Dendritic cell treated with granulocyte-macrophage colony-stimulating factor and Interleukin-4, amounts not matched to agents 40 ng/mL and 50 ng/mL, for 4 days (primary cell): Measurements from ENCODE around the gene DDX54.
"Not testable (repeated sequence)": the region's sequence is repeated elsewhere in the genome, so short reads cannot be mapped to it uniquely, and the experiment has no call there.

Experiments
- H3K27ac Mint-ChIP-seq: one replicate; pipeline ENCODE4 v1.8.0; 2022; ENCODE audit warnings: mild to moderate bottlenecking, mixed read lengths
- H3K27me3 Mint-ChIP-seq: one replicate; pipeline ENCODE4 v1.8.0; 2022; ENCODE audit warnings: mild to moderate bottlenecking, mixed read lengths
- H3K36me3 Mint-ChIP-seq: one replicate; pipeline ENCODE4 v1.8.0; 2022; ENCODE audit warnings: low read depth, mixed read lengths
- H3K4me1 Mint-ChIP-seq: one replicate; pipeline ENCODE4 v1.8.0; 2022; ENCODE audit warnings: low read depth, mixed read lengths
- H3K4me3 Mint-ChIP-seq: one replicate; pipeline ENCODE4 v1.8.0; 2022; ENCODE audit warnings: mild to moderate bottlenecking, moderate library complexity, mixed read lengths
- H3K9me3 Mint-ChIP-seq: one replicate; pipeline ENCODE4 v1.8.0; 2022; ENCODE audit warnings: mixed read lengths
- intact Hi-C: fragments of 100-400 bp; cut with micrococcal nuclease; formaldehyde crosslinking; loops from one replicate; pipeline ENCODE4 v1.15.0; 2022

The DDX54 gene

GRCh38 chr12:113133036-113133435 lies 52.2 kb downstream of the DDX54 start:
- intact Hi-C loops = no loop called here
- Mint-ChIP-seq H3K27me3 (peaks cover 30% of the 10 kb centered on the region), H3K4me1 (peaks cover 88% of the 10 kb centered on the region), H3K36me3 (peaks cover 24% of the 10 kb centered on the region), H3K9me3 (no peaks in the 10 kb centered on the region), H3K27ac (peak overlapping the region; percentile 9), H3K4me3 (no peak overlapping the region)

GRCh38 chr12:113131556-113131955 lies 53.7 kb downstream of the DDX54 start:
- Mint-ChIP-seq H3K9me3 (no peaks in the 10 kb centered on the region), H3K4me1 (peaks cover 77% of the 10 kb centered on the region), H3K36me3 (peaks cover 34% of the 10 kb centered on the region), H3K27ac (peak overlapping the region; percentile 47), H3K4me3 (no peak overlapping the region), H3K27me3 (peaks cover 37% of the 10 kb centered on the region)
- intact Hi-C loops = no loop called here

- intact Hi-C loops = no loop called here
Measured at GRCh38 chr12:113130457-113131135, 54.7 kb downstream of the DDX54 start.

GRCh38 chr12:113129664-113130456 lies 55.4 kb downstream of the DDX54 start:
- Mint-ChIP-seq H3K4me3 (no peak overlapping the region), H3K27ac (no peak overlapping the region), H3K27me3 (peaks cover 31% of the 10 kb centered on the region), H3K9me3 (no peaks in the 10 kb centered on the region), H3K4me1 (peaks cover 60% of the 10 kb centered on the region), H3K36me3 (peaks cover 39% of the 10 kb centered on the region)
- intact Hi-C loops = no loop called here

More at GRCh38 chr12:113130457-113131135, 54.7 kb downstream of the DDX54 start:
- Mint-ChIP-seq H3K4me1 (peaks cover 68% of the 10 kb centered on the region), H3K4me3 (no peak overlapping the region), H3K27me3 (peaks cover 37% of the 10 kb centered on the region), H3K9me3 (no peaks in the 10 kb centered on the region), H3K27ac (no peak overlapping the region), H3K36me3 (peaks cover 39% of the 10 kb centered on the region)

- intact Hi-C loops = no loop called here
- H3K4me3 Mint-ChIP-seq = no peak overlapping the region
- H3K27ac Mint-ChIP-seq = no peak overlapping the region
- no peaks in the 10 kb centered on the region for H3K9me3 Mint-ChIP-seq
- peaks cover 55% of the 10 kb centered on the region for H3K4me1 Mint-ChIP-seq
- peaks cover 29% of the 10 kb centered on the region for H3K27me3 Mint-ChIP-seq
- peaks cover 45% of the 10 kb centered on the region for H3K36me3 Mint-ChIP-seq
Measured at GRCh38 chr12:113128802-113129663, 56.2 kb downstream of the DDX54 start.

GRCh38 chr12:113127791-113128199 lies 57.5 kb downstream of the DDX54 start:
- Mint-ChIP-seq H3K4me3 (no peak overlapping the region), H3K27me3 (peaks cover 31% of the 10 kb centered on the region), H3K4me1 (peaks cover 43% of the 10 kb centered on the region), H3K9me3 (peaks cover 8% of the 10 kb centered on the region), H3K27ac (no peak overlapping the region), H3K36me3 (peaks cover 54% of the 10 kb centered on the region)
- intact Hi-C loops = no loop called here

- intact Hi-C loops = no loop called here
- Mint-ChIP-seq H3K27ac (no peak overlapping the region), H3K36me3 (peaks cover 41% of the 10 kb centered on the region), H3K27me3 (peaks cover 14% of the 10 kb centered on the region), H3K4me3 (no peak overlapping the region), H3K9me3 (peaks cover 8% of the 10 kb centered on the region), H3K4me1 (peaks cover 12% of the 10 kb centered on the region)
Measured at GRCh38 chr12:113120670-113121370, 64.5 kb downstream of the DDX54 start.

- intact Hi-C loops = no loop called here
- H3K27me3 Mint-ChIP-seq = peaks cover 14% of the 10 kb centered on the region
- H3K36me3 Mint-ChIP-seq = peaks cover 48% of the 10 kb centered on the region
- H3K9me3 Mint-ChIP-seq = peaks cover 8% of the 10 kb centered on the region
- peaks cover 12% of the 10 kb centered on the region for H3K4me1 Mint-ChIP-seq
- H3K4me3 Mint-ChIP-seq = no peak overlapping the region
- no peak overlapping the region for H3K27ac Mint-ChIP-seq
Measured at GRCh38 chr12:113119980-113120669, 65.2 kb downstream of the DDX54 start.

GRCh38 chr12:113118142-113118541 lies 67.1 kb downstream of the DDX54 start:
- intact Hi-C loops = no loop called here
- Mint-ChIP-seq H3K27me3 (peaks cover 11% of the 10 kb centered on the region), H3K4me3 (no peak overlapping the region), H3K4me1 (peaks cover 12% of the 10 kb centered on the region), H3K36me3 (peaks cover 53% of the 10 kb centered on the region), H3K27ac (no peak overlapping the region), H3K9me3 (peaks cover 3% of the 10 kb centered on the region)

- Mint-ChIP-seq H3K27me3 (peaks cover 12% of the 10 kb centered on the region), H3K36me3 (peaks cover 55% of the 10 kb centered on the region), H3K4me1 (peaks cover 12% of the 10 kb centered on the region)
- H3K27ac Mint-ChIP-seq, intact Hi-C loops, H3K4me3 Mint-ChIP-seq, H3K9me3 Mint-ChIP-seq: not testable (repeated sequence)
Measured at GRCh38 chr12:113117684-113118083, 67.6 kb downstream of the DDX54 start.

- H3K27ac Mint-ChIP-seq = no peak overlapping the region
- intact Hi-C loops = no loop called here
- peaks cover 63% of the 10 kb centered on the region for H3K36me3 Mint-ChIP-seq
- peaks cover 9% of the 10 kb centered on the region for H3K27me3 Mint-ChIP-seq
- peaks cover 12% of the 10 kb centered on the region for H3K4me1 Mint-ChIP-seq
- H3K4me3 Mint-ChIP-seq = no peak overlapping the region
- no peaks in the 10 kb centered on the region for H3K9me3 Mint-ChIP-seq
Measured at GRCh38 chr12:113116875-113117274, 68.4 kb downstream of the DDX54 start.

GRCh38 chr12:113115455-113116126 lies 69.7 kb downstream of the DDX54 start:
- intact Hi-C loops = no loop called here
- H3K9me3 Mint-ChIP-seq = no peaks in the 10 kb centered on the region
- H3K4me3 Mint-ChIP-seq = no peak overlapping the region
- H3K27me3 Mint-ChIP-seq = peaks cover 8% of the 10 kb centered on the region
- no peak overlapping the region for H3K27ac Mint-ChIP-seq
- peaks cover 74% of the 10 kb centered on the region for H3K36me3 Mint-ChIP-seq
- H3K4me1 Mint-ChIP-seq = peaks cover 9% of the 10 kb centered on the region
